ENCODE results near the gene THADA. TPM values are rescaled to one million over a fixed set of nuclear protein-coding genes. Genes with fewer than 3 reads are reported as not detected.
"Not testable (repeated sequence)": the region's sequence is repeated elsewhere in the genome, so short reads cannot be mapped to it uniquely, and the experiment has no call there.

The THADA gene
- total and polyA plus RNA-seq, 3 experiments from 2014 or later: 12.2 to 48.7 (median 45.8) TPM

DNA sequence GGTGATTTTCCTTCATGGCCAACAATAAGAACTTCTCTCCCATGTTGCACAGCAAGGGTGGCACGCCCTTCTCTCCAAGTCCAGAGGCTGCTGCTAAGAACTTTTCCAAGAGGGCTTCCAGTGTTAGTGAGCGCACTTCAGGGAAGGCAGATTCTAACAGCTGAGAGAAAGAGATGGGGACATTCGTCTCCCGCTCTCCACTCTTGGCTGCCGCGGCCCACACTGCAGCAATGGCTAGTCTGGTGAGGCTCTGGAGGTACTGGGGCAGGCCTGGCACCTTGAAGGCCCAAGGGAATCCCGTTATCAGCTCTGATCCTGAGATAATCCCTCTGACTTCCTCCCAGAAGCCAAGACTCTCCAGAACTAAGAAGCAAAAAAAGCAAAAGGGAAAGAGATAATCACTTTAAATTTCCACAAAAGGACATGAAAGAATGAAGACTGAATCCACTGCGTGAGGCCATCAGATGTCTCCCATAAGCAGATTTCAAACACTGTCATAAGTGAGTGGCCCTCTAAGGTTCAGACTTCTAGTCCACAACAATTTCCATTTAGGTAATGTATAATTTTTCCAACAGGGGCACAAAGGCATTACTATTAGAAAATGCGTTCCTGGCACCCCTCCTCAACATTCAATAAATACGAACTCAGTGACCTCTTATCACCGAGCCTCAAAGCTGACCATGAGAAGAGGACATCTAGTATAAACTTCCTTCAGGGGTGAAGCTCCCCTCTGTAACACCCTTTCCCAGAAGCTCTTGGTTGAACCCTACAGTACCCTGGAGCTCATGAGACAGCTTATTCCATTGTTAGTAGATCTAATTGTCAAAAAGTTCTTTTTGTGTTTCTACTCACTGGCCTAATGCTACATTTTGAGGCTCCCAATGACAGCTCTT is 302.7 kb downstream of the THADA start:
- H3K27ac ChIP-seq (ENCODE audit: low read depth, low read length): peak overlapping the region; percentile 33
- peaks cover 16 to 20% (median 19%) of the 10 kb centered on the region in 3 donors for H3K4me1 Mint-ChIP-seq
- H3K9me3 Mint-ChIP-seq: no peaks in the 10 kb centered on the region
- no peak overlapping the region for H3K4me3 ChIP-seq (ENCODE audit: low read length)
- H3K9me3 ChIP-seq (ENCODE audit: low read length): no peaks in the 10 kb centered on the region
- ChIA-PET POLR2A (no interaction called here), CTCF (no interaction called here)
- H3K36me3 ChIP-seq (ENCODE audit: insufficient read depth, low read length): peaks cover 17% of the 10 kb centered on the region
- no peaks in the 10 kb centered on the region for H3K27me3 Mint-ChIP-seq
- no peak for DNase-seq
- H3K27me3 ChIP-seq (ENCODE audit: insufficient read depth, low read length, poor library complexity, severe bottlenecking): no peaks in the 10 kb centered on the region
- no peaks in the 10 kb centered on the region for H3K4me1 ChIP-seq (ENCODE audit: insufficient read depth, low read length)
- peak overlapping the region in 2 of 8 donors; percentile 26 to 42 for H3K27ac Mint-ChIP-seq
- H3K36me3 Mint-ChIP-seq: peaks cover 17 to 46% (median 22%) of the 10 kb centered on the region in 3 donors
- no peak overlapping the region for H3K4me3 Mint-ChIP-seq

- Histone ChIP-seq H3K4me3 (ENCODE audit: low read length) (no peak overlapping the region), H3K4me1 (ENCODE audit: insufficient read depth, low read length) (no peaks in the 10 kb centered on the region), H3K27me3 (ENCODE audit: insufficient read depth, low read length, poor library complexity, severe bottlenecking) (no peaks in the 10 kb centered on the region), H3K36me3 (ENCODE audit: insufficient read depth, low read length) (peaks cover 17% of the 10 kb centered on the region), H3K9me3 (ENCODE audit: low read length) (no peaks in the 10 kb centered on the region), H3K27ac (ENCODE audit: low read depth, low read length) (no peak overlapping the region)
- Mint-ChIP-seq H3K4me3 (no peak overlapping the region), H3K4me1 (peaks cover 16 to 20% (median 19%) of the 10 kb centered on the region in 3 donors), H3K9me3 (no peaks in the 10 kb centered on the region), H3K36me3 (peaks cover 22 to 53% (median 29%) of the 10 kb centered on the region in 3 donors), H3K27ac (no peak overlapping the region), H3K27me3 (no peaks in the 10 kb centered on the region)
- DNase-seq: no peak
- POLR2A ChIA-PET: no interaction called here
- CTCF ChIA-PET: no interaction called here
Observed at GRCh38 chr2:43292297-43292696, 303.5 kb downstream of the THADA start.

GRCh38 chr2:43289331-43289730 is 306.5 kb downstream of the THADA start:
- Histone ChIP-seq H3K4me1 (ENCODE audit: insufficient read depth, low read length) (no peaks in the 10 kb centered on the region), H3K4me3 (ENCODE audit: low read length) (no peak overlapping the region), H3K9me3 (ENCODE audit: low read length) (peaks cover 8% of the 10 kb centered on the region), H3K36me3 (ENCODE audit: insufficient read depth, low read length) (peaks cover 40% of the 10 kb centered on the region), H3K27me3 (ENCODE audit: insufficient read depth, low read length, poor library complexity, severe bottlenecking) (no peaks in the 10 kb centered on the region), H3K27ac (ENCODE audit: low read depth, low read length) (no peak overlapping the region)
- Mint-ChIP-seq H3K27me3 (peaks cover 0 to 2% of the 10 kb centered on the region in 2 donors), H3K4me3 (no peak overlapping the region), H3K9me3 (peaks cover 6 to 17% (median 9%) of the 10 kb centered on the region in 5 donors), H3K27ac (peak overlapping the region in 1 of 8 donors; percentile 11), H3K36me3 (peaks cover 52 to 83% (median 52%) of the 10 kb centered on the region in 3 donors), H3K4me1 (peaks cover 8 to 9% (median 8%) of the 10 kb centered on the region in 3 donors)
- ChIA-PET CTCF (no interaction called here), POLR2A (interaction anchor here (0.6 kb wide), 1 partner anchor 238 kb away, joined by 3 read pairs; no protein-coding TSS in a partner anchor)
- no peak for DNase-seq

- ChIA-PET CTCF (no interaction called here), POLR2A (interaction anchor here (0.6 kb wide), 1 partner anchor 18 kb away, joined by 3 read pairs; no protein-coding TSS in a partner anchor)
- peak overlapping the region in 3 of 8 donors; percentile 11 to 34 (median 25) for H3K27ac Mint-ChIP-seq
- H3K27me3 Mint-ChIP-seq: peaks cover 0 to 2% of the 10 kb centered on the region in 2 donors
- Histone ChIP-seq H3K27ac (ENCODE audit: low read depth, low read length) (peak overlapping the region; percentile 24), H3K27me3 (ENCODE audit: insufficient read depth, low read length, poor library complexity, severe bottlenecking) (no peaks in the 10 kb centered on the region), H3K4me3 (ENCODE audit: low read length) (no peak overlapping the region), H3K4me1 (ENCODE audit: insufficient read depth, low read length) (no peaks in the 10 kb centered on the region), H3K9me3 (ENCODE audit: low read length) (peaks cover 8% of the 10 kb centered on the region), H3K36me3 (ENCODE audit: insufficient read depth, low read length) (peaks cover 46% of the 10 kb centered on the region)
- no peak for DNase-seq
- no peak overlapping the region for H3K4me3 Mint-ChIP-seq
- peaks cover 1 to 2% (median 1%) of the 10 kb centered on the region in 3 donors for H3K4me1 Mint-ChIP-seq
- peaks cover 6 to 22% (median 11%) of the 10 kb centered on the region in 5 donors for H3K9me3 Mint-ChIP-seq
- H3K36me3 Mint-ChIP-seq: peaks cover 58 to 88% (median 59%) of the 10 kb centered on the region in 3 donors
Observed at GRCh38 chr2:43288417-43289305, 307.2 kb downstream of the THADA start.

- Mint-ChIP-seq H3K4me3 (no peak overlapping the region), H3K27me3 (peaks cover 0 to 2% of the 10 kb centered on the region in 2 donors), H3K9me3 (peaks cover 6 to 27% (median 17%) of the 10 kb centered on the region in 5 donors), H3K27ac (peak overlapping the region in 1 of 8 donors; percentile 3), H3K36me3 (peaks cover 70 to 91% (median 70%) of the 10 kb centered on the region in 3 donors), H3K4me1 (no peaks in the 10 kb centered on the region)
- POLR2A ChIA-PET: no interaction called here
- CTCF ChIA-PET: no interaction called here
- no peak overlapping the region for H3K4me3 ChIP-seq (ENCODE audit: low read length)
- H3K4me1 ChIP-seq (ENCODE audit: insufficient read depth, low read length): no peaks in the 10 kb centered on the region
- H3K27ac ChIP-seq (ENCODE audit: low read depth, low read length): no peak overlapping the region
- H3K27me3 ChIP-seq (ENCODE audit: insufficient read depth, low read length, poor library complexity, severe bottlenecking): no peaks in the 10 kb centered on the region
- no peak for DNase-seq
- peaks cover 8% of the 10 kb centered on the region for H3K9me3 ChIP-seq (ENCODE audit: low read length)
- H3K36me3 ChIP-seq (ENCODE audit: insufficient read depth, low read length): peaks cover 53% of the 10 kb centered on the region
Observed at GRCh38 chr2:43285987-43286386, 309.9 kb downstream of the THADA start.

GRCh38 chr2:43284967-43285366 is 310.9 kb downstream of the THADA start:
- H3K4me1 Mint-ChIP-seq: no peaks in the 10 kb centered on the region
- no peak for DNase-seq
- H3K36me3 Mint-ChIP-seq: peaks cover 64 to 89% (median 69%) of the 10 kb centered on the region in 3 donors
- Histone ChIP-seq H3K27me3 (ENCODE audit: insufficient read depth, low read length, poor library complexity, severe bottlenecking) (no peaks in the 10 kb centered on the region), H3K27ac (ENCODE audit: low read depth, low read length) (no peak overlapping the region), H3K4me1 (ENCODE audit: insufficient read depth, low read length) (no peaks in the 10 kb centered on the region), H3K4me3 (ENCODE audit: low read length) (no peak overlapping the region), H3K36me3 (ENCODE audit: insufficient read depth, low read length) (peaks cover 44% of the 10 kb centered on the region), H3K9me3 (ENCODE audit: low read length) (peaks cover 8% of the 10 kb centered on the region)
- H3K9me3 Mint-ChIP-seq: peaks cover 6 to 27% (median 17%) of the 10 kb centered on the region in 5 donors
- peaks cover 0 to 2% of the 10 kb centered on the region in 2 donors for H3K27me3 Mint-ChIP-seq
- POLR2A ChIA-PET: no interaction called here
- CTCF ChIA-PET: no interaction called here
- no peak overlapping the region for H3K27ac Mint-ChIP-seq
- no peak overlapping the region for H3K4me3 Mint-ChIP-seq

- DNase-seq; H3K27ac Mint-ChIP-seq; POLR2A ChIA-PET; H3K4me3 ChIP-seq (ENCODE audit: low read length); H3K9me3 ChIP-seq (ENCODE audit: low read length); H3K27me3 Mint-ChIP-seq; H3K4me1 ChIP-seq (ENCODE audit: insufficient read depth, low read length); H3K27ac ChIP-seq (ENCODE audit: low read depth, low read length); H3K27me3 ChIP-seq (ENCODE audit: insufficient read depth, low read length, poor library complexity, severe bottlenecking); CTCF ChIA-PET; H3K4me3 Mint-ChIP-seq; H3K4me1 Mint-ChIP-seq: not testable (repeated sequence)
- H3K36me3 ChIP-seq (ENCODE audit: insufficient read depth, low read length): peaks cover 44% of the 10 kb centered on the region
- Mint-ChIP-seq H3K36me3 (peaks cover 64 to 92% (median 71%) of the 10 kb centered on the region in 3 donors), H3K9me3 (peaks cover 6 to 27% (median 17%) of the 10 kb centered on the region in 5 donors)
Observed at GRCh38 chr2:43284347-43284746, 311.5 kb downstream of the THADA start.

Data from CD8-positive, alpha-beta memory T cell (primary cell).